Regular cardiac myocyte (primary cell): ENCODE data around the gene GRM6. TPM values are rescaled to one million over a fixed set of nuclear protein-coding genes. Genes with fewer than 3 reads are reported as not detected.

Source experiments
- total RNA-seq: library from RNA; depleted of rRNA; stranded (reverse); fragments of >200 nt; gene quantifications from 2 replicates; pipeline ENCODE4 v1.2.3, GENCODE V29; 2014

Gene GRM6
- total RNA-seq, result not detected in 2 replicates

DNA sequence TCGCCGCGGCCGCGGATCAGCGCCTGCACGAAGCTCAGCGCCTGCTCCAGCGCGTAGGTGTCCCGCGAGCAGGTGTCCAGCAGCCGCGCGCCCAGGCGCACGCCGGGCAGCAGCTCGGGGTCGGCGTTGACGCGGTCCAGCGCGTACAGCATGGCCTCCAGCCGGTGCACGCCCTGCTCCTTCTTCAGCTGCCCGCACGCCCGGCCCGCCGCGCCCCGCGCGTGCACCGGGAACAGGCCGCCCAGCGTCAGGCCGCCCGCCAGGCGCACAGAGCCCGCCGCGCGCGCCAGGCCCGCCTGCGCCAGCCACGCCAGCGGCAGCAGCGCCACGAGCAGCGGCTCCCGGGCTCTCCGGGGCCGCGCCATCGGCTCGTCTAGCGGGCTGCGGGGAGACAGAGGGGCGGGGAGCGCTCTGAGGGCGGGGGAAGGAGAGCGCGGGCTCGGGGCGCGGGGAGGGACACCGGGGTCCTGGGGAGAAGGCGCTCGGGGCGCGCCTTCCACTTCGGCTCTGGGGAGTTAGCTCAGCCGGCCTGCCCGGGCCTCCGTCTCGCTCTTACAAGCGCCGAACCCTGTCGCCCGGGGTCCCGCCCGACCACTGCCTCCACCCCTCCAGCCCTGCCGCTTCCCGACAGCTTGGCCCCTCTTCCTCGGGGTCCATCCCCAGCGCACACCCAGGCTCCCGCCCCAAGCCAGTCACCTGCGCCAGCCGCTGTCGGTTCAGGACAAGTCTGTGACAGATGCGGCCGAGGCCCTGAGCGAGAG, at the start of gene GRM6:
GRM6 (minus strand) TSS at position 741 of the 761 bp plus-strand sequence; CDS start at position 365, 376 bp downstream.

DNA sequence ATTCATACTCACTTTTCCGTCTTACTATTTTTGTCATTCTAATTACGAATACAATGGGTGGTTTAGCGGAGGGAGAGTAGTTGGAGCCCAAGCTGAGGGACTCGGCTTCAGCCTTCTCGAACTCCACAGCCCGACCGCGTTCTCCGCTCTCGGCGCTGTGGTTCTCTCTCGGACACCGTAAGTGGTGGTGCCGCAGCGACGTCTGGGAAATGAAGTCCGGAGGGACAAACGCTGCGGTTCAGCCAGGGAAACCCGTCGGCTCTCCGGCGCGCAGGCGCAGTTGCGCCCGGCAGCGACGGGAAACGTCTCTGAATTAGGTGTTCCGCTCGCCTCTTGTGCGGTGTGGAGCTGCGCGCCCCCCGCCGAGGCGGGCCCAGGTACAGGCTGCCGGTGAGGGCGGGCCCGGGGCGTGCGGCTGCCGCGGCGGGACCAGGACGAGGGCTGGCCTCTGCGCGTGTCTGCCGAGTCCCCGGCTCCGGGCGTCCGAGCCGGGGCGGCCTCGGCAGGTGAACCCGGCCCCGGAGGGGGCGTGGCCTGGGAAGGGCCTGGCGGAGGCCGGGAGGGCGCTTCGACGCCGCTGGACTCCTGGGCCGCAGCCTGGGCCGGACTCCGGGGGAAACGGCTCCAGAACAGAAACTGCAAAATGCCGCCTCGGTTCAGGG, 28.5 kb upstream of the GRM6 start, which contains the start of gene ZNF879:
ZNF879 (plus strand) TSS at position 277 of the 662 bp plus-strand sequence. CDS start 1,201 bp downstream, outside the sequence.

DNA sequence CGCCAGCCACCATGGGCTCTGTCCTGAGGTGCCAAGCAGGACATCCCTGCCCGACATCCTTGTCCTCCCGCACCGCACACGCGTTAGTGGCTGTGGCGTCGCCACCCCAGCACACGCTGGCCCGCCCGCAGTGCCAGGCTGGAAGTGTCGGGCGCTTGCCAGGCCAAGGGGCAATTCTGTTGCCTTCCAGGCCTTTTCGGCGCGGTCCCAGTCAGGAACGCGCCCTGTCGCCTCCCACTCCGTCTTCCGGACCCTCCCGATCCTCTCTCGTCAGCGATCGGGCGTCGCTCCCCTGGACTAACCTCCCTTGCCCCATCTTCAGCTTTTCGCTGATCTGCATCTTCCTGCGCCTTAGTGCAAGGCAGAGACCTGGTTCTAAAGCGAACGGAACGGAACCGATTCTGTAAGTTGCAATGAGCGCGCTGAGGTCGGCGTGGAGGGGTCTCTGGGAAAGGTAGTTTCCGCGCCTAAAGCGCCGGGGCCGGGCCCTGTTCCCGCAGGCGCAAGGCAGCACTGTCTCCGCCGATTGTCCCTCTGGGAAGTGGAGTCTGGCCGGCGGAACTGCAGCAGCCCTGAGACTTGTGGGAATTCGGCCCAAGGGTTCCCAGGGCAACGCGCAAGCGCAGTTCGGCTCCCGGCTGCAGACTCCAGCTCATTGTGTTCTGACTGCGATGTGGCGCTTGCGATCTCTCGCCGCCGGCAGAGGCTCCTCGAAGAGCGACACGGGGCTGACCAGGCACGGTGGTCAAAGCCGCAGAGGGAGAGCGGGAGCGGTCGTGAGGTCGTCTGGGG, 54.4 kb downstream of the GRM6 start, which contains the start of gene ZNF454:
ZNF454 (plus strand) TSS at position 630 of the 792 bp plus-strand sequence. CDS start 1,594 bp downstream, outside the sequence.

Other genes with a start within 250 kb of the GRM6 start
- 4.4 and 8.2 TPM in 2 replicates for gene ZNF354B, start 135.4 kb downstream of the GRM6 start, total RNA-seq
- under 0.01 and 0.28 TPM in 2 replicates for gene ZFP2, start 99.4 kb downstream of the GRM6 start, total RNA-seq
- gene ZNF454, start 54.1 kb downstream of the GRM6 start, total RNA-seq, result 0.96 and 2.0 TPM in 2 replicates
- 4.8 and 5.6 TPM in 2 replicates for gene ZNF879, start 28.5 kb upstream of the GRM6 start, total RNA-seq
- gene ZNF354C, start 65.1 kb upstream of the GRM6 start, total RNA-seq, result 7.1 and 7.9 TPM in 2 replicates